Activated naive CD4-positive, alpha-beta T cell treated with Interleukin-2 at 50 U/mL for 16 hours (primary cell): ENCODE data around the gene CHP1.
"Not testable (repeated sequence)": the region's sequence is repeated elsewhere in the genome, so short reads cannot be mapped to it uniquely, and the experiment has no call there.

Experiments
- DNase-seq: peaks from one replicate; pipeline ENCODE4 v3.0.0-alpha.2; 2020

The CHP1 gene

GRCh38 chr15:41258750-41259471 lies 27.8 kb downstream of the CHP1 start:
- no peak for DNase-seq

DNA sequence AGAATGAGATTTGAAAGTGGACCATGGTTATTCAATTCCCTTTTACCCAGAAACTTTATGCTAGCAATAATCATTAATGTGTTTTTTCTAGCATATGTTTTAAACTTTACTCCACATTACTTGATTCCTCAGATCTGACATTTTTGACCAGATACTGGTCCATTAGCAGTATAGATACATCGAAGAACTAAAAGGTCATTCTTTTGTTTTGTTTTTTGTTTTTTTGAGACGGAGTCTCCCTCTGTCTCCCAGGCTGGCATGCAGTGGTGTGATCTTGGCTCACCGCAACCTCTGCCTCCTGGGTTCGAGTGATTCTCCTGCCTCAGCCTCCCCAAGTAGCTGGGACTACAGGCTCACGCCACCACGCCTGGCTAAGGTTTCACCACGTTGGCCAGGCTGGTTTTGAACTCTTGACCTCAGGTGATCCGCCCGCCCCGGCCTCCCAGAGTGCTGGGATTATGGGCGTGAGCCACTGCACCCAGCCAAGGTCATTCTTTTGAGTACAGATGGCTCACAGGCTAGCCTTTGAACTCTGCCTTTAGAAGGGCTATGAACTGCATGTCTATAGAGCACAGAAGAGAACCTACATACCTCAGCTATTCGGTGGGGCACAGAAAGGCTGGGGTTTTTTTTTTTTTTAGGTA lies 28.6 kb downstream of the CHP1 start:
- no peak for DNase-seq

GRCh38 chr15:41260924-41261323 lies 29.9 kb downstream of the CHP1 start:
- not testable (repeated sequence) for DNase-seq

DNA sequence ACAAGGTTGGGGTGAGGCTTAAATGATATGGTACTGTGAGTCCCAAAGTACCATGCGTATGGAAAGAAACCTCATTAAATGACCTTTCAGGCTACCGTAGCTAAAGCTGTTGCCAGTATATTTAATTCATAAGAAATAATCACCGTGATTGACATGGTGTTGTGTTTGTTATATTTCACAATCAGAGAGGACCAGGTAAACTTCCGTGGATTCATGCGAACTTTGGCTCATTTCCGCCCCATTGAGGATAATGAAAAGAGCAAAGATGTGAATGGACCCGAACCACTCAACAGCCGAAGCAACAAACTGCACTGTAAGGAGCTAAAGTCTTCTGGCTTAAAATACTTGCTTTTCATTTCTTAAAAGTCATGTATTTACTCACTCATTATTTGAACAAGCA lies 31.5 kb downstream of the CHP1 start:
- DNase-seq: no peak

DNA sequence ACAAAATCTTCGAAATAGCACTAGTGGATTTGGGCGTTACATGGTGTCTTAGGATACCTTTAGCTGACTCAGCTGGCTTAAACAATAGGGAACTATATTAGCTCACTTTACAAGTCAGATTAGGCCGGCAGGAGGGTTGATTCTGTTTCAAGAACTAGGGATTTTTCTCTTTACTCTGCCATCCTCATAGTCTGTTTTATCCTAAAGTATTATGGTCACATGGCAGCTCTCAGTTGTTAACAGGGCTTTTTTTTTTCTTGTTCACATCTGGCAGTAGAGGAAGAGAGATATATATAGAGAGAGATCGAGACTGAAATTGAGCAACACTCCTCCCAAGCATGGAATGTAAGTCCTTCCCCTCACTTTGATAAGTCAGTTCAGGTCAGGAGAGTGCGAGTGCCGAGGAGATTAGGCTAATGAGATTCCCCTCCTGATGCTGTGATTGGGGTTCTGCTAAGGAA lies 32.9 kb downstream of the CHP1 start:
- no peak for DNase-seq

DNA sequence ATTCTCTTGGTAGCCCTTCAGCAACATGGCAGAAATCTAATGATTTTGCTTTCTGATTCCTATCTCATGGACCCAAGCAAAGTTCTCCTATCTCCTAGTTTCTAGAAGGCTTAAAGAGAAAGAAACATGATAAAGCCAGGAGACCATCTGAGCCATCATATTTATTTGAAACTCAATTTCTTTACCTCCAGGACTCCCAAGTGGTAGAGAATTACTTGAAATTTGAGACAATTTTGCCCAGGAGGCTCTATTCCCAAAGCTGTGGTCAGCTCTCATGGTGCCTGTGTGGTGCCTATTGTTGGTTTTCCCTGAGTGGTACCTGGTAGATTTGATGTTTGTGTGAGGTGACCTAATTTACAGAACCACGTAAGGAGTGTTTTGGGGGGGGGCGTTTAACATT lies 38.8 kb downstream of the CHP1 start:
- no peak for DNase-seq

DNA sequence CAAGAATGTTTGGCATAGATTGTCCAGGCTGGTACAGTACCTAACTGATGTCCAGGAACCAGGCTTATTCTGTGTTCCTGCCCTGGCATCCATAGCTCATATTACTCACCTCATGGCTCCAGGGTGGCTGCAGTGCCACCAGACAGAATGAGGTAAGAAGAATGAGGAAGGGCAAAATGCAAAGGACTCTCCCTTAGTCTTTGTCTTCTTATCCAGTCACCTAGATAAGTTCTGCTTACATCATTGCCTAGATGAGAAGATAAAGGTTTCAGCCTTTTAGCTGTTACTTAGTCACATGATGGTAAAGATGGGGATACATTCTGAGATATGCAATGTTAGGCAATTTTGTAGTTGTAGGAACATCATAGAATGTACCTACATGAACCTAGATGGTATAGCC lies 45.8 kb downstream of the CHP1 start:
- DNase-seq: no peak

DNA sequence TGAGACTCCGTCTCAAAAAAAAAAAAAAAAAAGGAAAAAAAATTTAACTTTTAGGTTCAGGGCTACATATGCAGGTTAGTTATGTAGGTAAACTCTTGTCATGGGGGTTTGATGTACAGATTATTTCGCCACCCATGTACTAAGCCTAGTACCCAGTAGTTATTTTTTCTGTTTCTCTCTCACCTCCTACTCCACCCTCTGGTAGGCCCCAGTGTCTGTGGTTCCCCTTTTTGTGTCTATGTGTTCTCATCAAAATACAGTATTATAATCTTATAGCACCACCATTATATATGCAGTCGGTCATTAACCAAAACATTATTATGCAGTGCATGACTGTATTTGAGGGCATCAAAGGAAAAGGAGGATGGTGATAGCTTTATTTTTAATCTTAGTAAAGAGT lies 47.3 kb downstream of the CHP1 start:
- DNase-seq: no peak

DNA sequence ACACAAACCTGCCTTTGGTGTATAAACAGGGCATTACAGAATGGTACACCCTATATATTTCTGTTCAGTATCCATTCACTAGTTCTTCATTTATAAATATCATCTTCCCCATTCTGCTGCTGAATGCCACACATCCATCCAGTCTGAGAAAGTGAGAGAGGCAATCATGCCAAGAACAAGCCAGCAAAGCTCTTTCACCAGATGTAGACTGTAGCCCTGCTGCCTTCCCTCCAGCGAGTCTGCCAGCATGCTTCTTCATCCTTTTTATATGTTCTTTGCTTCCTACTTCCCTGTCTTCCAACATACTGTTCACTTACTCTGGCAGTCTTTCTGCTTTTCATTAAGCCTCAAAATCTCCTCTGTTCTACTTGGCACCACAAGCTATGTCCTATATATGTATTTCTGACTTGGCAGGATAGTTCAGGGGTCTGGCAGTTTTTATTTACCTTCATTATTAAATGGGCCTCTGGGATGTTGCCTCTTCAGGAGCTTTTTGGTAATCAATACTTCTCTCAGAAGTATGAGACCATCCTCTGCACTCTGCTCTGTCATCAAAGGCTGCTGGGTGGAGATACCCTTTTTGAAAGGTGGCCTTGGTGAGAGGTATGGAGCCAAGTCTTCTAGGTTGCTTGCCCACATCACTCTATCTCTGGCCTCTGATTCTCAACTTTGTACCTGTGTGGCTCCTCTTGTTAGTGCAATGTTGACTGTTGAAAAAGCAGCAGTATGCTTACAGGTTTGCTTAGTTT lies 48.6 kb downstream of the CHP1 start:
- DNase-seq: no peak

DNA sequence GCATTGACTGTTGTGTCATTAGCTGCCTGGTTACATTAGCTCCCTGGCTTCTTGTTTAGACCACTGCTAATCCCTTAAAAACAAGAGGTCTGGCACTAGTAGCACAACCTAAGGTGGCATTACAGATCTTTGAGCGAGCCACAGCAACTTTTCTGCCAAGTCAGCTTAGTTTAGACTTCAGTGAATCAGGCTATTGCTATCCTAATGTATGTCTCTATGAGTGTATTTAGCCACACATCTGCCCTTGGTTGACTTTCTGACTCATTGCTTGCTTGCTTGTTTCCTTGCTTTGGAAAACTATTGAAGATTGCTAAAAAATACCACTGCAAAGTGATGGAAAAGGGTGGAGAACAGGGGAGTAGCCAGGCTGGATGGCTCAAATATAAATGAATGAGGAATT lies 50.2 kb downstream of the CHP1 start:
- DNase-seq: no peak

DNA sequence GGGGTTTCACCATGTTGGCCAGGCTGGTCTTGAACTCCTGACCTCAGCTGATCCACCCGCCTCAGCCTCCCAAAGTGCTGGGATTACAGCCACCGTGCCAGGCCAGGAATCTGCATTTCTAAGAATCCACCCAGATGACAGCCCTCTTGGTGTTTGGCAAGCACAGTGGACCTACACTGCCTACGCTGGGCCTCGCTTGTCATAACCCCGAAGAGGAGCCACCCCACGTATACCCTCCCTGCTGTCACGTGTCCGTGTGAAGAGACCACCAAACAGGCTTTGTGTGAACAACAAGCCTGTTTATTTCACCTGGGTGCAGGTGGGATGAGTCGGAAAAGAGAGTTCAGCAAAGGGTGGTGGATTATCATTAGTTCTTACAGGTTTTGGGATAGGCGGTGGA lies 51.4 kb downstream of the CHP1 start:
- DNase-seq: not testable (repeated sequence)

GRCh38 chr15:41282980-41283652 lies 52.0 kb downstream of the CHP1 start:
- not testable (repeated sequence) for DNase-seq

DNA sequence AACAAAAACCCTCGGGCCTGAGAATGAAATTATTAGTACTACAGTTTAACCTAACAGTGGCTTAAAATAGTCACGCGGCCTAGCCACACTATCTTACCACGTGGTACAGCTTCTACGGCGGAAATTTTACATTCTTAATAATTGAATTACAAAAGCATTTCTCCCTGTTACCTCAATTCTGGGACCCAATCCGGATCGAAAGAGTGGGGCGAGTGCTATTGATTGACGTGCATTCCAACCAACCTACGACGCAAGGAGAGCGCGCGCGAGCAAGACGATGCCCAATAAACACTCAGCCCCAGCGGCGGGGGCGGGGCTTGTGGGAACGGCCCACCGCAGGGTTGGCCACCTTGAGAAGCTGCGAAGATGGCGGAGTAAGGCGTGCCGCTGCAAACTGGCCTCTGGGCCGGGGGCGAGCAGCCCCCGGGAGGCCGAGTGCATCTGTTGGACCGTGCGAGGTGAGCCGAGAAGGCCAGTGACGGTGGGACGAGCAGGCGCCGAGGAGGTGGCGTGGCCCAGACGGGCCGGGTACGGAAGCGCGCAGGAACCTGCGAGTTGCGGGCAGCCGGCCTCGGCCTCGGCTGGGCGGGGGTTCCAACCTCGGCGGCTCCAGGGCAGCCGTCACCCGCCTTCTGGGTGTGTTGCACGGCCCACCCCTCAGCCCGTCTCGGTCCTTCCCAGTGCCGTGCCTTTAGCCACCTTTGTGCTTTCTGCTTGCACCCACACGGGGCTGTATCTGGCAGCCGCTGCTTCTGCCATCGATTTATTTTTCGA lies 52.8 kb downstream of the CHP1 start:
- DNase-seq: peak; percentile 98

DNA sequence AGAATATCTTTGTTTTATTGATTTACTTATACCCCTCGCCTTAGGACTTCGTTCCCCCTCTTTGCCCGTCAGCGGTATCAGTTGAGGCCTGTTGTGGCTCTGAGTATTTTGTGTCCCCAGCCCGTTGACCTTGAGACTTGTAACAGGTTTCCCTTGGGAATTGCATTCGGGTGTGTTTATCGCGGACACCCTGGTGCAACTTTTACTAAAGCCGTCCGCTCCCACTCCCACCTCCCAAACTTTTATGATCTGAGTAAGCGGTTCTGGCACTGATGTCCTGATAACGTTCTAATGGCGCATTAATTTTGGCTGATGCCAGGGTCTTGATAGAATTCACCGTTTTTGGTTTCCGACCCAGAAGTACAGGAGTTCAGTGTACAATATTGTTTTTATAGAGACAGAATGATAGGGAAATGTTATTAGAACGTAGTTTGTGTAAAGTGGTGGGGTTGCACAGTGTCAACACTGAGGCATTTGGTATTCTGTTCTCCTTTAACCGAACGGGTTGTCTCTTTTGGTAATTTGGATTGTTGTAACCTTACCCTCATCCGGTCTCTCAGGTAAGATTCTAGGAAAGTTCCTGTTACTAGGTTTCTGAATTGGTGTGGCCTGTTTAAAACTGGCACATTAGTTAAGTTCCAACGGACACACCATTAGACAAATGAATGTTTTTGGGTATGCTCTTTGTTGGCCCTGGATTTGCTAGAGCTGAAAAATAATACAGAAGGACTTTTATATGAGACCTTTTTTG lies 53.5 kb downstream of the CHP1 start:
- no peak for DNase-seq

DNA sequence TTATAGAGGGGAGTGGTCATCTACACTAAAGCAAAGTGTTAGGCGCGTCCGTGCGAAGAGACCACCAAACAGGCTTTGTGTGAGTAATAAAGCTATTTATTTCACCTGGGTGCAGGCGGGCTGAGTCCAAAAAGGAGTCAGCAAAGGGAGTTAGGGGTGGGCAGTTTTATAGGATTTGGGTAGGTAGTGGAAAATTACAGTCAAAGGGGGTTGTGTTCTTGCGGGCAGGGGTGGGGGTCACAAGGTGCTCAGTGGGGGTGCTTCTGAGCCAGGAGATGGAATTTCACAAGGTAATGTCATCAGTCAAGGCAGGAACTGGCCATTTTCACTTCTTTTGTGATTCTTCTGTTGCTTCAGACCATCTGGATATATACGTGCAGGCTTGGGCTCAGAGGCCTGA lies 54.2 kb downstream of the CHP1 start:
- no peak for DNase-seq

DNA sequence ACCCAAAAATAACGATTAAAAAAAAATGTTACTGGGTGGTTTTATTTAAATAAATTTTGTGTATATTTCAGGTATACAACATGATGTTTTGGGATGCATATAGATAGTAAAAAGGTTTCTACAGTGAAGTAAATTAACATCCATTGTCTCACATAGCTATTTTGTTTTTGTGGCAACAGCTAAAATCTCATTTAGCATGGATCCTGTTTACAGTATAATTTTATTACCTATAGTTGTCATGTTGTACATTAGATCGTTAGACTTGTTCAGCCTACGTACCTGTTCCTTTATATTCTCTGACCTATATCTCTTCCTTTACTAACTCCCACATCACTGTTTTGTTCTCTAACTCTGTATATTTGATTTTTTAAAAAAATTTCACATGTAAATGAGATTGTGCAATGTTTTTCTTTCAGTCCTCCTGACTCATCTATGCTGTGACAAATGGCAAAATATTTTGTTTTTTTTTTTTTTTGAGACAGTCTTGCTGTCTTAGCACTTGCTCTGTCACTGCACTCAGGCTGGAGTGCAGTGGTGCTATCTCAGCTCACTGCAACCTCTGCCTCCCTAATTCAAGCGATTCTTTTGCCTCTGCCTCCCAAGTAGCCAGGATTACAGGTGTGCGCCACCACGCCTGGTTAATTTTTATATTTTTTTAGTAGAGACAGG lies 55.7 kb downstream of the CHP1 start:
- no peak for DNase-seq

- no peak for DNase-seq
Measured at GRCh38 chr15:41288464-41288863, 57.4 kb downstream of the CHP1 start.

- no peak for DNase-seq
Measured at GRCh38 chr15:41289953-41290352, 58.9 kb downstream of the CHP1 start.

- DNase-seq: no peak
Measured at GRCh38 chr15:41291065-41291631, 60.1 kb downstream of the CHP1 start.

GRCh38 chr15:41292521-41292920 lies 61.5 kb downstream of the CHP1 start:
- DNase-seq: no peak

- DNase-seq: not testable (repeated sequence)
Measured at GRCh38 chr15:41301139-41301538, 70.1 kb downstream of the CHP1 start.
